Neural progenitor cell (in vitro differentiated cells): ENCODE data around the gene CPXM1. TPM values are rescaled to one million over a fixed set of nuclear protein-coding genes. Genes with fewer than 3 reads are reported as not detected.

Experiments used
- DNase-seq: peaks from one replicate; pipeline ENCODE4 v3.0.0-alpha.2; 2016; ENCODE audit warnings: low spot score
- H2AFZ ChIP-seq: fragments of 200-600 bp; sonication (generic); replicated peaks from 2 replicates; pipeline ENCODE4 v1.6.1; 2016; ENCODE audit warnings: antibody characterized with exemption
- H3F3A ChIP-seq: fragments of 200-600 bp; sonication (generic); 2 replicates; pipeline ENCODE4 v1.6.1; 2016; ENCODE audit warnings: antibody characterized with exemption, low read depth
- H3K27ac ChIP-seq: fragments of 200-600 bp; sonication (generic); 2 replicates; pipeline ENCODE4 v1.5.1; 2016; ENCODE audit warnings: mild to moderate bottlenecking
- H3K27me3 ChIP-seq: fragments of 200-600 bp; sonication (generic); 2 replicates; pipeline ENCODE4 v1.6.1; 2016; ENCODE audit warnings: mild to moderate bottlenecking, moderate library complexity
- H3K36me3 ChIP-seq: fragments of 200-600 bp; sonication (generic); 2 replicates; pipeline ENCODE4 v1.5.1; 2016
- H3K4me1 ChIP-seq: fragments of 200-600 bp; sonication (generic); 2 replicates; pipeline ENCODE4 v1.6.1; 2016; ENCODE audit warnings: mixed run types
- H3K4me2 ChIP-seq: fragments of 200-600 bp; sonication (generic); 2 replicates; pipeline ENCODE4 v1.6.1; 2016
- H3K4me3 ChIP-seq: fragments of 200-600 bp; sonication (generic); 2 replicates; pipeline ENCODE4 v1.5.1; 2016
- H3K79me2 ChIP-seq: fragments of 200-600 bp; sonication (generic); 2 replicates; pipeline ENCODE4 v1.6.1; 2016; ENCODE audit warnings: low read depth
- H3K9ac ChIP-seq: fragments of 200-600 bp; sonication (generic); 2 replicates; pipeline ENCODE4 v1.6.1; 2016
- H3K9me3 ChIP-seq: fragments of 200-600 bp; sonication (generic); 2 replicates; pipeline ENCODE4 v1.5.1; 2016; ENCODE audit warnings: low read depth
- H4K20me1 ChIP-seq: fragments of 200-600 bp; sonication (generic); 2 replicates; pipeline ENCODE4 v1.6.1; 2016; ENCODE audit warnings: low read depth
- H3K27ac Mint-ChIP-seq: 3 replicates; pipeline ENCODE4 v1.8.0; 2021; ENCODE audit warnings: mixed read lengths
- H3K27me3 Mint-ChIP-seq: 2 replicates; pipeline ENCODE4 v1.8.0; 2022; ENCODE audit warnings: low read depth, mild to moderate bottlenecking, inconsistent platforms, moderate library complexity, mixed read lengths; ENCODE audit not compliant: insufficient read depth
- H3K36me3 Mint-ChIP-seq: 3 replicates; pipeline ENCODE4 v1.8.0; 2021; ENCODE audit warnings: mixed read lengths
- H3K4me1 Mint-ChIP-seq: 3 replicates; pipeline ENCODE4 v1.8.0; 2021; ENCODE audit warnings: mixed read lengths
- H3K4me3 Mint-ChIP-seq: 3 replicates; pipeline ENCODE4 v1.8.0; 2021; ENCODE audit warnings: mild to moderate bottlenecking, moderate library complexity, mixed read lengths
- H3K9me3 Mint-ChIP-seq: 3 replicates; pipeline ENCODE4 v1.8.0; 2020; ENCODE audit warnings: mixed read lengths
- EZH2 ChIP-seq: fragments of 200-600 bp; sonication (generic); IDR thresholded peaks from 2 replicates; pipeline ENCODE4 v1.6.1; 2017; ENCODE audit warnings: antibody characterized with exemption, mild to moderate bottlenecking, moderate library complexity
- EZH2phosphoT487 ChIP-seq: fragments of 200-600 bp; sonication (generic); IDR thresholded peaks from 2 replicates; pipeline ENCODE4 v1.6.1; 2017; ENCODE audit warnings: antibody characterized with exemption
- total RNA-seq: library from RNA; depleted of rRNA; stranded (reverse); fragments of >200 nt; gene quantifications from 2 replicates; pipeline ENCODE4 v1.2.3, GENCODE V29; 2015; ENCODE audit warnings: low replicate concordance
- TF ChIP-seq, protein P1 (sequence below): fragments of 200-600 bp; sonication (generic); IDR thresholded peaks from 2 replicates; pipeline ENCODE4 v1.5.1; 2017; ENCODE audit warnings: antibody characterized with exemption, mild to moderate bottlenecking

The CPXM1 gene
- total RNA-seq, 1 donor from 2014 or later: 76.3 TPM

DNA sequence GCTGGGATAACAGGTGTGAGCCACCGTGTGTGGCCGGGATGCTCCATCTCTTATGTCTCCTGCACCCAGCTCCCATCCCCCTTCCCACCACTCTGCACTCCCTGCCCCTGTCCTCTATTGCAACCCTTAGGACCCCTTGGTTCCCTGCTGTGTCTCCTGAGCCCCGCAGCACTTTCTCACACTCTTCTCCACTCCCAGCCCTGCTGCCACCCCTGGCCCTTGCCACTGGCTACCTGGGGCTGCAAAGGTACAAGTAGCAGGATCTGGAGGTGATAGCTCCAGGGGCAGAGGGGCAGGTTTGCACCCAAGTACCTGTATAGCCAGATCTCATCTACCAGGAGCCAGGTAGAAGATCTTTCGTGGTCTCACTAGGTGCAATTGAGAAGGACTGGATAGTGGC lies 6.6 kb upstream of the CPXM1 start:
- no peaks in the 10 kb centered on the region for H3K4me1 ChIP-seq
- no peaks in the 10 kb centered on the region for H3K79me2 ChIP-seq
- TF ChIP-seq, protein P1, sequence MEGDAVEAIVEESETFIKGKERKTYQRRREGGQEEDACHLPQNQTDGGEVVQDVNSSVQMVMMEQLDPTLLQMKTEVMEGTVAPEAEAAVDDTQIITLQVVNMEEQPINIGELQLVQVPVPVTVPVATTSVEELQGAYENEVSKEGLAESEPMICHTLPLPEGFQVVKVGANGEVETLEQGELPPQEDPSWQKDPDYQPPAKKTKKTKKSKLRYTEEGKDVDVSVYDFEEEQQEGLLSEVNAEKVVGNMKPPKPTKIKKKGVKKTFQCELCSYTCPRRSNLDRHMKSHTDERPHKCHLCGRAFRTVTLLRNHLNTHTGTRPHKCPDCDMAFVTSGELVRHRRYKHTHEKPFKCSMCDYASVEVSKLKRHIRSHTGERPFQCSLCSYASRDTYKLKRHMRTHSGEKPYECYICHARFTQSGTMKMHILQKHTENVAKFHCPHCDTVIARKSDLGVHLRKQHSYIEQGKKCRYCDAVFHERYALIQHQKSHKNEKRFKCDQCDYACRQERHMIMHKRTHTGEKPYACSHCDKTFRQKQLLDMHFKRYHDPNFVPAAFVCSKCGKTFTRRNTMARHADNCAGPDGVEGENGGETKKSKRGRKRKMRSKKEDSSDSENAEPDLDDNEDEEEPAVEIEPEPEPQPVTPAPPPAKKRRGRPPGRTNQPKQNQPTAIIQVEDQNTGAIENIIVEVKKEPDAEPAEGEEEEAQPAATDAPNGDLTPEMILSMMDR: no peak
- TF ChIP-seq EZH2 (no peak), EZH2phosphoT487 (no peak)
- no peaks in the 10 kb centered on the region for H3F3A ChIP-seq
- no peak overlapping the region for H3K9ac ChIP-seq
- no peak overlapping the region for H3K27ac ChIP-seq
- no peak overlapping the region for H2AFZ ChIP-seq
- Mint-ChIP-seq H3K4me3 (no peak overlapping the region), H3K27ac (no peak overlapping the region), H3K36me3 (no peaks in the 10 kb centered on the region), H3K9me3 (peaks cover 26% of the 10 kb centered on the region), H3K4me1 (peaks cover 6% of the 10 kb centered on the region), H3K27me3 (peaks cover 37% of the 10 kb centered on the region)
- H3K4me3 ChIP-seq: no peak overlapping the region
- H3K4me2 ChIP-seq: no peak overlapping the region
- H4K20me1 ChIP-seq: no peaks in the 10 kb centered on the region
- H3K36me3 ChIP-seq: no peaks in the 10 kb centered on the region
- H3K27me3 ChIP-seq: peaks cover 80% of the 10 kb centered on the region
- no peaks in the 10 kb centered on the region for H3K9me3 ChIP-seq
- no peak for DNase-seq

DNA sequence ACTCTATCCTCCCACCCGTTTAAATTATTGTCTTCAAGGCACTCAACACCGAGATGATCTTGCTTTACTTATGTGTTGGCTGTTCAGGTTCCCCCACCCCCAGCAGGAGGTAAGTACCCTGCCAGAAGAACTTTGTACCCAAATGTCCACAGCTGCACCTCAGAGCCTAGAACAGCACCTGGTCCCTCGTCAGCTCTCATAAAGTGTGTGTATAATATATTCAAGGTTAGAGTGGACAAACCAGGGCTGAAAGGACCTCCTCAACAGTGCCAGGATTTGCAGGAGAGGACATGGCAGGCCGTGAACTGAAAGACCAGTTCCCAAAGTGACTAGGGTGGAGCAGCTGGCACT lies 5.9 kb upstream of the CPXM1 start:
- peaks cover 80% of the 10 kb centered on the region for H3K27me3 ChIP-seq
- no peak overlapping the region for H3K4me2 ChIP-seq
- H3K9me3 ChIP-seq: no peaks in the 10 kb centered on the region

DNA sequence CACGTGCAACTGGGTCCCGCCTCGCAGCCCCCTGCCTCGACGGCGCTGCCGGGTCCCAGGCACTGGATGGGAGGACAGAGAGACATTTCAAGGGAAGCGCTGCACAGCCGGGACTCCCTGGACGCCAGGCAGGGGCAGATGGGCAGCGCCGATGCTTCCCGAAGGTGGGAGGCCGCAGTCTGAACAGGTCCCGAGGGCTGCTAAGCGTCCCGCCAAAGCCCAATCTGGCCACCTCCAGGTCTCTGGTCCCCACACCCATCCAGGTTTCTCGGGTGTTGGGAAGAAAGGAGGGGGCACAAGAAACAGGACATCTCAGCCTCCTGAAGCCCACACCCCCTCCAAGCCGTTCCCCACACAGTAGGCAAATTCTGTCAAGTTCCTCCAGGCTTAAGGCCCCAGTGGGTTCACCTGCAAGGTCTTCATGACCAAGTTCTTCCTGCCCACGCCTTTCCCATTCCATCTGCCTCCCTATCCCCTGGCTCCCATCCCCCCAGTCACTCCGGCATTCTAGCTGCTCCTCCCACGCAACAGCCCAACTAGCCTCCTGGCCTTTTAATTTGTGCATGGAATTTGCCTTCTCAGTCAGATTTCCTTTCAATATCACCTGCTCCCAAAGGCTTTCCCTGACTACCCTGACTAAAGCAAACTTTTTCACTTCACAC lies 5.4 kb upstream of the CPXM1 start:
- no peaks in the 10 kb centered on the region for H3K9me3 ChIP-seq
- TF ChIP-seq EZH2phosphoT487 (no peak), EZH2 (peak; percentile 45)
- H3K4me1 Mint-ChIP-seq: peaks cover 15% of the 10 kb centered on the region
- H3K4me3 Mint-ChIP-seq: no peak overlapping the region
- no peaks in the 10 kb centered on the region for H4K20me1 ChIP-seq
- no peak overlapping the region for H3K4me2 ChIP-seq
- H3K27ac Mint-ChIP-seq: no peak overlapping the region
- peaks cover 36% of the 10 kb centered on the region for H3K27me3 Mint-ChIP-seq
- H3K79me2 ChIP-seq: no peaks in the 10 kb centered on the region
- H3F3A ChIP-seq: peaks cover 6% of the 10 kb centered on the region
- H3K36me3 ChIP-seq: no peaks in the 10 kb centered on the region
- H2AFZ ChIP-seq: peak overlapping the region; percentile 57
- H3K36me3 Mint-ChIP-seq: no peaks in the 10 kb centered on the region
- no peak overlapping the region for H3K9ac ChIP-seq
- H3K27ac ChIP-seq: no peak overlapping the region
- peaks cover 80% of the 10 kb centered on the region for H3K27me3 ChIP-seq
- DNase-seq: no peak
- peaks cover 6% of the 10 kb centered on the region for H3K4me1 ChIP-seq
- H3K9me3 Mint-ChIP-seq: peaks cover 14% of the 10 kb centered on the region
- H3K4me3 ChIP-seq: no peak overlapping the region

More for the DNA sequence above, 5.9 kb upstream of the CPXM1 start:
- Histone ChIP-seq H3F3A (peaks cover 1% of the 10 kb centered on the region), H3K27ac (no peak overlapping the region), H3K4me3 (no peak overlapping the region), H2AFZ (no peak overlapping the region), H3K9ac (no peak overlapping the region), H3K36me3 (no peaks in the 10 kb centered on the region), H4K20me1 (no peaks in the 10 kb centered on the region), H3K4me1 (peaks cover 2% of the 10 kb centered on the region), H3K79me2 (no peaks in the 10 kb centered on the region)
- H3K27ac Mint-ChIP-seq: no peak overlapping the region
- H3K4me1 Mint-ChIP-seq: peaks cover 10% of the 10 kb centered on the region
- TF ChIP-seq EZH2phosphoT487 (no peak), EZH2 (no peak)
- TF ChIP-seq, protein P1: no peak
- H3K9me3 Mint-ChIP-seq: peaks cover 20% of the 10 kb centered on the region
- peaks cover 36% of the 10 kb centered on the region for H3K27me3 Mint-ChIP-seq
- H3K4me3 Mint-ChIP-seq: no peak overlapping the region
- no peaks in the 10 kb centered on the region for H3K36me3 Mint-ChIP-seq
- DNase-seq: no peak

DNA sequence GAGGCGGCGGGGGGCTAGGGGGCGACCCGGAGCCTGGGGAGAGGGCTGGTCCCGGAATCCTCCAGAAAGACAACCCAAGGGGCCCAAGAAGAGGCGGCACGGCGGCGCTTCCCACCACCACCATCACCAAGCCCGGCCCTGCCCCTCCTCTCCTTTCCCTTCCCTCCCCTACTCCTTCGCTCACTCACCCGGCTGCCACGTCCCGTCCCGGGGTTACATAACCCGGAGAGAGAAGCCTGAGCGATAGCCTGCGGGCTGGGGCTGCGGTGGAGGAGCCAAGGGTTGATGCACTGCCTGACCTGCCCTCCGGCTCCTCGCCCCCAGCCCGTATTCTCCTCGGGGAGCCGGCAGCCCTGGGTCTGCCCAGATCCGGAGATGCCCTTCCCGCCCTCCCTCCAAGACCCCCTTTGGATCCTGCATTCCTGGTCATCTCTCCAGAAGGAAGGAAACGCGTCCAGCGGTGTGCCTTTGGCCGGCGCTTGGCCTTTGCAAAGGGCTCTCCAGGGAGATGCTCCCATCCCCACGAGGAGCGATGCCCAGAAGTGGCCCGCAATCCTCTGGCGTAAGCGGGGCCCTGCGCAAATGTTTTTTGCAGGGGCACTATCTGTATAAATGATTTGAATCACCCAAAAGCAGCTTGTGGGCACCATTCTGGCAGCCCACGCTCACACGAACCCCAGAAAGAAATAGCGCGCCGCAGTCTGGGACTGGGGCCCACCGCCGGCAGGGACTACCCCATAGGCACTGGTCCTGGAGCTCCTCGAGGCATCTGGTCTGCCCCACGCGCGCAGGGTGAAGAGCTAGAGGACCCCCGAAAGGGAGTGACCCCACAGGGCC lies 4.6 kb upstream of the CPXM1 start:
- peaks cover 10% of the 10 kb centered on the region for H3F3A ChIP-seq
- H2AFZ ChIP-seq: peak overlapping the region; percentile 57
- H3K36me3 ChIP-seq: no peaks in the 10 kb centered on the region
- H3K36me3 Mint-ChIP-seq: no peaks in the 10 kb centered on the region
- peaks cover 36% of the 10 kb centered on the region for H3K27me3 Mint-ChIP-seq
- H3K9me3 ChIP-seq: no peaks in the 10 kb centered on the region
- no peak overlapping the region for H3K27ac ChIP-seq
- H3K79me2 ChIP-seq: peaks cover 3% of the 10 kb centered on the region
- no peak overlapping the region for H3K4me3 Mint-ChIP-seq
- no peak overlapping the region for H3K9ac ChIP-seq
- peaks cover 14% of the 10 kb centered on the region for H3K9me3 Mint-ChIP-seq
- H3K27ac Mint-ChIP-seq: no peak overlapping the region
- no peaks in the 10 kb centered on the region for H4K20me1 ChIP-seq
- H3K4me3 ChIP-seq: peak overlapping the region; percentile 34
- peaks cover 6% of the 10 kb centered on the region for H3K4me1 ChIP-seq
- H3K4me2 ChIP-seq: peak overlapping the region; percentile 72
- H3K4me1 Mint-ChIP-seq: peaks cover 18% of the 10 kb centered on the region
- peaks cover 80% of the 10 kb centered on the region for H3K27me3 ChIP-seq
- DNase-seq: peak; percentile 40
- TF ChIP-seq EZH2phosphoT487 (peak; percentile 33), EZH2 (peak; percentile 73)
- TF ChIP-seq, protein P1: no peak
